SK-N-SH (cell line): Measurements from ENCODE around the gene CHGA.

ENCODE experiments used
- CTCF ChIP-seq: fragments of 200-600 bp; sonication (generic); IDR thresholded peaks from 2 replicates; pipeline ENCODE4 v1.6.1; 2017; ENCODE audit warnings: antibody characterized with exemption, mild to moderate bottlenecking, moderate library complexity
- EZH2phosphoT487 ChIP-seq: fragments of 200-600 bp; sonication (generic); IDR thresholded peaks from 2 replicates; pipeline ENCODE4 v1.6.1; 2017; ENCODE audit warnings: low read depth, mixed run types, mild to moderate bottlenecking, antibody characterized with exemption, moderate library complexity, borderline replicate concordance
- POLR2AphosphoS5 ChIP-seq: IDR thresholded peaks from 2 replicates; pipeline ENCODE4 v1.6.1; 2012; ENCODE audit warnings: low read depth, low read length

- TF ChIP-seq CTCF = no peak
- no peak for TF ChIP-seq EZH2phosphoT487
- no peak for TF ChIP-seq POLR2AphosphoS5
Observed at GRCh38 chr14:92961567-92961855, 38.6 kb downstream of the CHGA start.
